GM21515 (cell line): Measurements from ENCODE around the gene GAK.

Experiments
- ATAC-seq: cut with Tn5 transposase; IDR thresholded peaks from one replicate; pipeline ENCODE4 v1.9.1; 2021; ENCODE audit not compliant: unreplicated experiment

GAK gene

GRCh38 chr4:909821-910220, 22.3 kb downstream of the GAK start:
- ATAC-seq, result no peak

- ATAC-seq, result no peak
Observed at GRCh38 chr4:909131-909571, 23.0 kb downstream of the GAK start.

- no peak for ATAC-seq
Observed at GRCh38 chr4:907691-908425, 24.3 kb downstream of the GAK start.

GRCh38 chr4:907103-907400, 25.1 kb downstream of the GAK start:
- no peak for ATAC-seq

GRCh38 chr4:906339-907102, 25.6 kb downstream of the GAK start:
- no peak for ATAC-seq

GRCh38 chr4:905485-906338, 26.4 kb downstream of the GAK start:
- ATAC-seq, result no peak

- no peak for ATAC-seq
Observed at GRCh38 chr4:903066-904046, 28.8 kb downstream of the GAK start.

GRCh38 chr4:901192-901910, 30.8 kb downstream of the GAK start:
- ATAC-seq, result no peak

- ATAC-seq, result no peak
Observed at GRCh38 chr4:900721-901120, 31.4 kb downstream of the GAK start.

GRCh38 chr4:900073-900472, 32.0 kb downstream of the GAK start:
- no peak for ATAC-seq

- no peak for ATAC-seq
Observed at GRCh38 chr4:899556-899906, 32.6 kb downstream of the GAK start.

GRCh38 chr4:898869-899555, 33.1 kb downstream of the GAK start:
- no peak for ATAC-seq

GRCh38 chr4:898123-898522, 34.0 kb downstream of the GAK start:
- ATAC-seq, result no peak

GRCh38 chr4:896630-897029, 35.5 kb downstream of the GAK start:
- no peak for ATAC-seq

GRCh38 chr4:896216-896615, 35.9 kb downstream of the GAK start:
- ATAC-seq, result no peak

GRCh38 chr4:895596-895995, 36.5 kb downstream of the GAK start:
- ATAC-seq, result no peak

- ATAC-seq, result no peak
Observed at GRCh38 chr4:893995-894705, 38.0 kb downstream of the GAK start.

- ATAC-seq, result no peak
Observed at GRCh38 chr4:893276-893994, 38.7 kb downstream of the GAK start.
